Measurements from ENCODE around the gene KRT81.
"Not testable (repeated sequence)": the region's sequence is repeated elsewhere in the genome, so short reads cannot be mapped to it uniquely, and the experiment has no call there.

KRT81 gene

DNA sequence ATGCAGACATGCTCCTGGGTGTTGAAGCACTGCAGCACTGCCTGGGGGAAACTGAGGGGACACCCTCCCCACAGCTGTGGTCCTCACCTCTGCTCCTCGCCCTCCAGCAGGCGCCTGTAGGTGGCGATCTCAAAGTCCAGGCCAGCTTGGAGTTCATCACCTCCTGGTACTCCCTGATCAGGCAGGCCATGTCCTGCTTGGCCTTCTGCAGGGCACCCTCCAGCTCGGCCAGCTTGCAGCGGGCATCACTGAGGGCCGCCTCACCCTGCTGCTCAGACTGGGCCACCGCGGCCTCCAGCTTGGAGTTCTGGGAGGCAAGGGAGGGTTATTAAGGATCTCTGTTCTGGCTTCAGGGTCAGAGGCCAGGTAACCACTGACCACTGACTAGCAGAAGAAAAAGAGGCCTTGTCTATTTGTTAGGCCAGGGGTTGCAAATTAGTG, 39.1 kb downstream of the KRT81 start:
- DNase-seq = not testable (repeated sequence)

DNA sequence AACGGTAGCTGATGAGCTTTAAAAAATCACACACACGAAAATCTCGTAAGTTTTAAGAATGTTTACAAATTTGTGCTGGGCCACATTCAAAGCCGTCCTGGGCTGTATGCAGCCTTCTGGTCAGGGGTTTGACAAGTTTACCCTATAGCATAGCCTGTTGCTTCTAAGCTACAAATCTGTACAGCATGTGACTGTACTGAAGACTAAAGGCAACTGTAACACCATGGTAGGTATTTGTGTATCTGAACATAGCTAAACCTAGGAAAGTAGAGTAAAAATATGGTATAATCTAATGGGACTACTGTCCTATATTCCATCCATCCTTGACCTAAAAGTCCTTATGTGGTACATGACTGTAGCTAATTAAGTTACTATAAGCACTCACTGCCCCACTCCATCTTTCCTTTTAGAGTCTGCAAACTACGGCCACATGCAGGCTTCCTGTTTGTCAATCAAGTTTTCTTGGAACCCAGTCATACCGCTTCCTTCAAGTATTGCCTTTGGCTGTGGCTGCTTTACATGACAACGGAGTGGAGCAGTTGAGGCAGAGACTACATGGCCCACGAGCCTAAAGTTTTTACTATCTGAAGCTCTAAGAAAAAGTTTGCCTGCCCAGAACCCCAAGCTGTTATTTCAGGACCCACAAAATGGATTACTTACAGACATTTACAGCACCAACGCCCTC, 39.8 kb downstream of the KRT81 start:
- DNase-seq = no peak

DNA sequence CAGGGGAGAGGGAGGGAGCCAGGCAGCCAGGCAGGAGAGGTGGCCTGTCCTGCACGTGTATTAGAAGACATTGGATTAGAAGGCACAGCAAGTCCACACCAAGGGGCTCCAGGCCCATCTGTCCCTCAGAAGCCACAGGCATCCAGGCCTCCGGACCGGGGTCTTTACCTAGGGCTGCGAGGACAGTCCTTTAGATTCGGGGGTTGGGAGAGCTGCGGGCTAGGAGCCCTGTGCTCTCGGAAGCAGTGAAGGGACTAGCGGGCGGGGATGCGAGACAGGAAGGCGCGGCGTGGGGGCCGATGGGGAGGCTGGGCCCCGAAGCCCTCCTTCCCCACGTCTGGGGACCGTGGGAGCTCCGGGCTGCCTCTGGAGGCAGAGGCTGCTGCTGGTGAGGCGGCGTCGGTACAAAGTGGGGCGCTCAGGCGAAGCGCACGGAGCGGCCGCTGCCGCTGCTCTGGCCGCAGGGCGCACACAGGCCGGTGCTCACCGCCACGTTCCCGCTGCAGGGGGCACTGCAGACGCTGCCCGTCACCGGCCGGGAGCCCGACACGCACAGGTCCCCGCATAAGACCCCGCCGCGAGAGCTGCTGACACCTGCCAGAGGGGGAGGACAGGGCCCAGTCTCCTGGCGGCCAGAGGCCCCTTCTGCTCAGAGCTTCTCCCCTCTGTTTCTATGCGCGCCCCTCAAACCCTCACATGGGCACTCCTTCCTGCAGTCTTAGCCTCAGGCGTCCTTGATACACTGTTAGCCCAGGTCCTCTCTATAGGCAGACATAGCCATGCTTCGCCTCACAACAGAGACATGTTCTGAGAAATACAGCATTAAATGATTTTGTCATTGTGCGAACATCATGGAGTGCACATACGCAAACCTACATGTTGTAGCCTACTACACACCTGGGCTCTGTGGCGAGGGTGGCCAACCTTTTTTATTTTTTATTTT, 41.0 kb downstream of the KRT81 start:
- DNase-seq = no peak

DNA sequence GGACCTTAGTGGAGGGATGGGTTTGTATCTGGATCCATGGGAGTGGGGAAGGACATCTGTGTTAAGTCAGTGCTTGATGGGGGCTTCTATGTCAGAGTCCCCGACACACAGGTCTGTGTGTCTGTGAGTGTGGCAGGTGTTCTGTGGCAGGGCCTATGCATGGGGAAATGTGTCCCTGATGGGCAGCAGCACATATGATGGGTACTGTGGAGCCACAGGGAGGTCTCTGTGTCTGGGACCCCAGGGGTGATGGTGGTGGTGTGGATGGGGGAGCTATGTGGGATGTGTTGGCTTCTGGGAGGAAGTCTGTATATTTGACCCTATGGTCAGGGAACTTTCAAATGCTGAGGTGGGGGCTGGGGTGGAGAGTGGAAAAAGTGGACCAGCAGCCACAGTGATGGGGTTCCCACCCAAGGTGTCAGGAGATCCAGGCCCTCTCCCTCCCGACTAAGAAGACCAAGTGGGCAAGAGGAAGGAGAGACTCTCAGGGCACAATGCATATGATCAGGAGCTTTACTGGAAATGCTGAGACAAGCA, 41.8 kb downstream of the KRT81 start:
- no peak for DNase-seq

DNA sequence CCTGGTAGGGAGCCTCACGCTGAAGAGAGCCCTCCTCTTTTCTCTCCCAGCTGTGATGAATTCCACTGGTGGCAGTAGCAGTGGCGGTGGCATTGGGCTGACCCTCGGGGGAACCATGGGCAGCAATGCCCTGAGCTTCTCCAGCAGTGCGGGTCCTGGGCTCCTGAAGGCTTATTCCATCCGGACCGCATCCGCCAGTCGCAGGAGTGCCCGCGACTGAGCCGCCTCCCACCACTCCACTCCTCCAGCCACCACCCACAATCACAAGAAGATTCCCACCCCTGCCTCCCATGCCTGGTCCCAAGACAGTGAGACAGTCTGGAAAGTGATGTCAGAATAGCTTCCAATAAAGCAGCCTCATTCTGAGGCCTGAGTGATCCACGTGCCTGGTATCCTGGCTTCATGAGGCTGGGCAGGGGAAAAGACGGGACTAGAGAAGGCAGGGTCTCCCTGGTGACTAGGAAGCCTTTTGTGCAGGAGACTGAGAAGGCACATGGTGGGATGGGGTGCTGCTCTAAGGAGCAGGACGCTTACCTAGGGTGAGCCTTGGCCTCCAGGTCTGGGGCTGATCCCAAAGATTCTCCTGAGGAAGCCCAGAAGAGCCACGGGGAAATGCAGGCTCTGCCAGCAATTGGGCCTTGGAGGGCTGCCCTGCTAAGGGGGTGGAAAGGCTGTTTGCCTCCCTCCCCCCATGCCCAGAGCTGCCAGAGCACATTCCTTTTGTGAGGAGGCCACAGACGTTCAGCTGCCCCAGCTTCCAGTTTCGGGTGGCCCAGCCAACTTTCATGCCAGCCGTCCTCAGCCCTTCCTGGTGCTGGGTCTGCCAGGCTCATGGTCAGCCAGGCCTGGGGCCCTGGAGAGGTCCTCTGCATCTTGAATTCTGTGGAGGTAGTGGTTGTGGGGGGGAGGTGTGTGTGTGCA, 42.5 kb downstream of the KRT81 start:
- no peak for DNase-seq

DNA sequence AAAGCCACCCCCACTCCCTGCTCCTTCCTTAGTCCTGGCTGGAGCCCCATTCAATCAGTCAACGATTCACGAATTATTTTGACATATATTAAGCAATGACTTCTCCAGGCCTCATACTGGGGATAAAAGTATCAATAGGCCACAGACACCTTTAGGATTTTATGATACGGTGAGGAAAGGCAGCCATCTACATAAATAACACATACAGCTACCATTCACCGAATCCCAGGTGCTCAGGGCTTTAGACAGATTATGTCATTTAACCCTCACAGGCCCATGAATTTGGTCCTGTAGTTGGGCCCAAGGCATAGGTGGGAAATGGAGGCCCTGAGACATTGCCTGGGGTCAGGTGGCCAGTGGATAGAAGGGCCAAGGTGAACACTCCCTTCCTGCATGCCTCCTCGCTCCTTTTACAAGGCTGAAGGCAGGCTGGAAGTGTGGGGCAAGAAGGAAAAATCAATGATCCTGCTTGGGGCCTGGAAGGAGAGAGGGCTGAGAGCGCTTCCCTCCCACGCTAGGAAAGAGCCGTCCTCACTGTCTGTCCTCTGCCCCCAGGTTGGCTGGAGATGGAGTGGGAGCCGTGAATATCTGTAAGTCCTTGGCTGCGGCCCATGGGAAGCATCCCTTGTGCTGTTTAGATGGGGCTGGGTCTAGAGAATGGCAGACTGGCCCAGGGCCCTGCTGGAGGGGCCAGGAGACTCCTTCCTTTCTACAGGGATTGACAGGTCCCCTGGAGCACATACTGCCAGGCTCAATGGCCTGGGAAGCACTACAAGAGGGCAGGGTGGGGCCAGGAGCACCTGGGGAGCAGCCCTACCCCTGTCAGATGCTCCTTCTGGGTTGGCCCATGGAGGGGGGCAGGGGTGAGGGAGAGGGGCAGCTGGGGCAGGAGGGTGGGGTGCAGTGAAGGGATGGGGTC, 43.5 kb downstream of the KRT81 start:
- no peak for DNase-seq

DNA sequence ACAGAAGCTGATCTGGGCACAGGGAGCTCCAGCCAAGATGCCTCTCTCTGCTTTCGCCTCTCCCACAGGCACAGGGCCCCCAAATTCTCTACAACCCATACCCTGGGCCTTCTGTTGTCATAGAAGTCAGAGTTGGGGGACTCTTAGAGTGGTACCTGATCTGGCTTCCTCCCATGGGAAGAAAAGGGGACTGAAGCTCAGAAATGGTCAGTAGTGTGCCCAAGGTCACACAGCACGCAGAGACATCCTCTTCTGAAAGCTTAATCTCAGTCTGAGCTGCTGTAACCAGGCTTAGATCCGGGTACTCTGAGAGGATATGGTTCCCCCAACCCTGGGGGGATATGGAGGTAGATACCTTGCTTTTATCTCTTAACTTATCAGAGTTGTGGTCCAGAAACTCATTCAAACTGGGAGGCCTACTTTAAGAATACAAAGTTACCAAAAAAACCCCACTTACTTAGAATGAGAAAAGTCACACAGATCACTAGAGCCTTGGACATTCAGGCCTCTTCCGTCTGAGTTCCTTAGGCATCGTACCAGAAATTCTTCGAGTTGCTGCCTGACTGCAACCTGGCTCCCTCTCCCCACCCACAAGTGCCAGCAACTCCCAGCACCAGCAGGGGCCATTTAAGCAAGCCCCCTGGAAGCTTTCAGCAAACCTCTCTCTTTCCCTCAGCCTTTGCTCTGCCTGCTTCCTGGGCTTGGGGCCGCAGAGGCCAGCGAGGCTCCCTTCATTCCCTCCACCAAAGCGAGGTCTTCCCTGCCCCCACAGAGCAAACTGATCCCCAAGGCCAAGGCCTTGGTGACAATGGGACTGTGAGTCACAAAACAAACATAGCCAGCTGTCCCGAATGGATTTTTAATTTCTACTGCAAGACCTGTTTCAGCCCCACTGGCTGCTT, 44.4 kb downstream of the KRT81 start:
- DNase-seq = peak; percentile 66

DNA sequence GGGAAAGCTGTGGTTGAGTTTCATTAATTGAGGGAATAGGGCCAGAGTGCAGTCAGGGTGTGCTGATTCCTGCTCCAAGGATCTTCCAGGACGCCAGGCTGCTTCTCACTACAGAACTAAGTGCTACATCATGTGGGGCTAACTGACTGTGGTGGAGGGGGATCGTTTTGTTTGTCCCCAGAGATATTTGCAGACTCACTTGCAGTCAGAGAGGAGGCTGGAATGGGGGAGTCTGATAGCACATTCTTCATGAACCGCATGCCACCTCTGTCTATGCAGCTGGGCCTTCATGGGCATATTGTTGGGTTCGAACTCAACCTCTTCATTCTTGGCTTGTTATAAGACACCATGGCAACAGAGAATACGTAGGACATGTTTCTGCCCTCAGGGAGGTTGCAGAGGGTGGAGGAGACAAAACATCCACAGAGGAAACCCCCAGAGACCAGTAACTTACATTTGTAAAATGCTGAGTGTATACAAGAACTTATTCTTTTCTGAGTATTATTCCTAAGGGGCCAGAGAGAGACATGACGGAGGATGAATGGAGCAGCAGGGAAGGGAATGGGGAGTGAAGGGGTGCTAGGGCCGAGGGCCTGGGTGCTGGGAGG, 45.3 kb downstream of the KRT81 start:
- DNase-seq = no peak

DNA sequence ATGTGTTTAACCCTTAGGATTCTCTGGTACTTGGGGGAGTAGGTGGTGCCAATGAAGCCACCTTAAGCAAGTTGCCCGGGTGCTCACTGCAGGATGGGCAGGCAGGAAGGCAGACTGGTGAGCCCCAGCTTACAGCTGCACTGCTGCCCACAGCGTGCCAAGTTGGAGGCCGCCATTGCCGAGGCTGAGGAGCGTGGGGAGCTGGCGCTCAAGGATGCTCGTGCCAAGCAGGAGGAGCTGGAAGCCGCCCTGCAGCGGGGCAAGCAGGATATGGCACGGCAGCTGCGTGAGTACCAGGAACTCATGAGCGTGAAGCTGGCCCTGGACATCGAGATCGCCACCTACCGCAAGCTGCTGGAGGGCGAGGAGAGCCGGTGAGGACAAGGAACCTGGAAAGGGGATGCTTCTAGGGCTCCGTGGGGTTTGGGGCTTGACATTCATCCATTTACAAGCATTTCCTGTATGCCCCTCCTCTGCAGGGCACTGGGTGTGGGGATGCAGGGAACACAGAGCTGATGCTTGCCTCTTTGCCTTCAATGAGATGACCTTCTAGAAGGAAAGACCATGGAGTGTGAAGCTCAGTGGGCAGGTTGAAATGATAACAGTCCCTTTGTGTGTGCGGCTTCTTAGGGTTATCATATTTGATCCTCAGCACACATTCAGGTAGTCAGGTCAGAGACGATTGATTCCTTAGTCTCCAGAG, 45.9 kb downstream of the KRT81 start:
- DNase-seq = no peak

DNA sequence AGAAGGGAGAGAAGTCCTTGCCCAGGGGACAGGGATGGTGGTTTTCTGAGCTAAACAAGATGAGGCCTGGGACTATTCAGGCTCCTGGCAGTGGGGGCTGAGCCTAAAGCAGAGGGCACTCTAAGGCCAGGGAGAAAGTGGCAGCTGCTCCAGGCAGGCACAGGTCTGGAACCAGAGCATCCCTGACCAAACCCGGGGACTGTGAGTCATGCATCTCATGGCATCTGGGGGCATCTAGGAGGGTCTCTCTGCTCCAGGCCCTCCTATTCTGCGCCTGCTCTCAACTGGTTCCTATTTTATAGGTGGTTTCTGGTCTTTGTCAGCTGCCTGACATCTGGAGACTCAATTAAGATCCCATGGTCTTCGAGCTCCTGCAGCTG, 46.7 kb downstream of the KRT81 start:
- no peak for DNase-seq

DNA sequence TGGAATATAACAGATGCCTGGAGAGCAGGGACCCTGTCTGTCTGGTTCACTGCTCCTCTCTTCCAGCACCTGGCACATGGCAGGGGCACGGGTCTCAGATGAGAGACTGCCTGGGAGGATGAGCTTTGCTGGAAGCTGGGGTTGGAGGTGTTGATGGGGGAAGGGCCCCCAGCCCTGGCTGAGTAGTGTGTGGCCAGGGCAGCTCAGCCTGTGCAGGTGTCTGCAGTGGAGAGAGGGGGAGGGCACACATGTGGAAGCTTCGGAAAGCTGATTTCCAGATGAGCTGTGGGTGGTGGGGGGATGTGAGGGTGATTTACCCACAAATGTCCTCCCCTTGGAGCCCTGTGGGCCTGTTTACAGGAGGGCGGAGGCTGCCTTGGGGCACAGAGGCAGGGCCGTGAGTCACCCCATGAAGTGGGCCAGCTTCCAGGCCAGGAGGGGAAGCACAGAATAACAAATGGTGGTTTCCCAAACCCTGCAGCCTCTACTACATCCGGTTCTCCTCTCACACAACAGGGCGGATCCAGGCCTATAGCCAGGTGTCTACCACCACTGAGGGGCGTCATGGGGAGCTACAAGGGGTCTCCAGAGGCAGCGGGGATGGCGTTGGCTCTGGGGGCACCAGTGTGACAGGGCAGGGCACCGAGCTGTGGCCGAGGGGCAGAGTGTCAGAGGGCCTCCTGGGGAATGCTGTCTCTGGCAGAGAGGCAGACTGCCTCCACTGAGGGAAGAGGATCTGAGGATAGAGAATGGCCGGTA, 47.3 kb downstream of the KRT81 start:
- DNase-seq = peak; percentile 14

DNA sequence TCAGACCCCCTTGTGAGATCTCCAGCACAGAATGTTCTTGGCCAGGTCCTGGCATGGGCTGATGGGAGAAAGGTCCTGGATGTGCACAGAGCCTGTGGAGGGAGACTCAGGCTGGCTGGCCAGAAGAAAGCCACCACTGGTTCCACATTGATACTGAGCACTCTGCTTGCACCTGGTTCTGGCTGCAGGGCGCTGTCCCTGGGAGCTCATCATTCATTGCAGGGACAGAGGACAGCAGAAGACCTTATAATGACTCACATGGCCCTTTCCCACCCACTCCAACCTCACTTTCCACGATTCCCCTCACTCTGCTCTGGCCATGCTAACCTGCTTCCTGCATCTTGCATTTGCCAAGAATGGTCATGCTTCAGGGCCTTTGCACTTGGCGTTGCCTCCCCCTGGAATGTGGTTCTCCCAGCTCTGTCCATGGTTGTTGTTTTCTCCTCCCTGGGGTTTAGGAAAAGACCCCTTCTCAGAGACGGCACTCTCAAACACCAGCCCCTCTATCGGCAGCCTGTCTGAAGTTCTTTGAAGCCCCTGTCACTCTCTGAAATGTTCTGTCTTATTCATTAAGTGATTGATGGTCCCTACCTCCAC, 48.0 kb downstream of the KRT81 start:
- DNase-seq = no peak

DNA sequence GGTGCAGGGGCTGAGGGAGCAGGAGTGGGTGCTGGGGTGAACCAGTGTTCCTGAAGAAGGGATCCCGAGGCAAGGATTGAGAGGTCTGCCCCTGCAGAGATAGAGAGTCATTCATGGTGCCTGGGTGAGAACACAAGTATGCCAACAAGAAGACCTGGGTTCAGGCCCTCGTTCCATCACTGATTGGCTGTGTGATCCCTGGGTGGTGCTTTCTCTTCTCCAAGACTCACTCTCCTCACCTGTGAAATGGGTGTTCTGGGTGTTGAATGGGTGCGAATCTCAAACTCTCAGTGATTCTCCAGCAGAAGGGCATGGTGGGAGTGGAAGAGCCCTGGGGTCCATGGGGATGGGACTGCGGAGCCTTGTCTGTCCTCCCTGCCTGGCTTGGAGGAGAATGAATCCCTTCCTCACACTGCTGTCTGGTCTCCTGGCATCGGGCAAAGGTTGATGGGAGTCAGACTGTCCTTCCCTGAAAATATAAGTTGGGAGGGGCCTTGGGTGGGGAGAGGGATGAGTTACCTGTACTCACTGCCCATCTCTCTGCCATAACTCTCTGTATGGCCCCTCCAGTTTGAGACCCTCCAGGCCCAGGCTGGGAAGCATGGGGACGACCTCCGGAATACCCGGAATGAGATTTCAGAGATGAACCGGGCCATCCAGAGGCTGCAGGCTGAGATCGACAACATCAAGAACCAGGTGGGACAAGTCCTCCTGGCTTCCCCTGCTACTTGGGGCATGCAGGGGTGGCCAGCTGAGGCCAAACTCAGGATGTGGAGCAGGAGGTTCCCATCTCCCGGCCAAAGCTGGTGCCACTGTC, 48.7 kb downstream of the KRT81 start:
- DNase-seq = no peak

DNA sequence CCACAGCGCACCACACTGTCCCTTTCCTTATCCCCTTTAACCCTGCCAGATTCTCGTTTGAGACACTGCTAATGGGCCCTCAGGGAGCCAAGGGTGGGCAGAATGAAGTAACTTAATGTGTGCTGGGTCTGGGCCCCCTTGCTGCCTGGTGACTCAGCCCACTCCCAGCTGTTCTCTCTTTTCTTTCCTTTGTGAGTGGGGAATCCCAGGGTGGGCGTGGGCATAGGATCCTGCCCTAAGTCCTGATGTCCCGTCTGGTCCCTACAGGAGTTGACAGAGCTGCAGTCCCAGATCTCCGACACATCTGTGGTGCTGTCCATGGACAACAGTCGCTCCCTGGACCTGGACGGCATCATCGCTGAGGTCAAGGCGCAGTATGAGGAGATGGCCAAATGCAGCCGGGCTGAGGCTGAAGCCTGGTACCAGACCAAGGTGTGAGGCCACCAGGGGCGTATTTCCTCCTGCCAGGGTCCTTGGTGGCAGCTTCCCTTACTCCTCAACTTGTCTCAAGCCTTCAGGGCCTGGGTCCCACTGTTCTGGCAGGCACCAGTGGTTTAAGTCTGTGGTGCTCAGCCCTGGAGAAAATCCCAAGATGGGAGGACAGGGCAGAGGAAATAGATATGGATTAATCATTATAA, 50.0 kb downstream of the KRT81 start:
- peak; percentile 18 for DNase-seq

DNA sequence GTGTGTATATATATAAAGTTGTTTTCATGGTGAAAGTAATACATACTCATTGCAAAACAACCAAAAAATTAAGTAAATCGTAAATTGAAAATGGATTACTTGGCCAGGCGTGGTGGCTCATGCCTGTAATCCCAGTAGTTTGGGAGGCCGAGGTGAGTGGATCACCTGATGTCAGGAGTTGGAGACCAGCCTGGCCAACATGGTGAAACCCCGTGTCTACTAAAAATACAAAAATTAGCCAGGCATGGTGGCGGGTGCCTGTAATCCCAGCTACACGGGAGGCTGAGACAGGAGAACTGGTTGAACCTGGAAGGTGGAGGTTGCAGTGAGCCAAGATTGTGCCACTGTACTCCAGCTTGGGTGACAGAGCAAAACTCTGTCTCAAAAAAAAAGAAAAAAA, 51.1 kb downstream of the KRT81 start:
- DNase-seq = not testable (repeated sequence)

DNA sequence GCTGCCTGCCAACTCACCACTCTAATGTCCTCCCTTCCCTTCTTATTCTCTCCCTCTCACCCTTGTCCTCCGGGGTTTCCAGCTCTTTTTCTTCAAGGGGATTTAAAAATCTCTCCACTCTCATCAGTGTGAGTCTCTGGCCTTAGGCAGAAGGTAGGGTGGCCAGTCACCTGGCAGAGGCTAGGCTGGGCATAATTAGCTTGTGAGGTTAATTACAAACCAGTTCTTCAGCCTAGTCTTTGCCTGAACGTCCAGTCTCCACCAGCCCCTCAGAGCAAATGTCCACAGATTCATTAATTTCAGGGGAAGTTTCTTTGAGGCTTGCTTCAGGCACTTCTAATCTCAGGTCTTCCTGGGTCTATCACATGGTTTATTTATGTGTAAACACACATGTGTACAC, 51.6 kb downstream of the KRT81 start:
- DNase-seq = no peak
